ENCODE data around the gene TSPAN9. TPM values are rescaled to one million over a fixed set of nuclear protein-coding genes. Genes with fewer than 3 reads are reported as not detected.

Gene TSPAN9
- total and polyA plus RNA-seq, 4 donors, result 17.4 to 62.9 (median 34.2) TPM

GRCh38 chr12:3247629-3248161 is 170.5 kb downstream of the TSPAN9 start:
- TF ChIP-seq FOXA2 (IDR thresholded peaks at IDR 0.05) (no peak), RXRA (IDR thresholded peaks at IDR 0.05) (no peak), SP1 (IDR thresholded peaks at IDR 0.05) (no peak), HNF4A (conservative IDR thresholded peaks at IDR 0.05) (no peak), FOXA1 (IDR thresholded peaks at IDR 0.05) (no peak), YY1 (IDR thresholded peaks at IDR 0.05) (no peak), GABPA (IDR thresholded peaks at IDR 0.05 in 1 of 2, conservative IDR thresholded peaks at IDR 0.05 in 1 of 2) (no peak), EGR1 (IDR thresholded peaks at IDR 0.05; ENCODE audit: low read depth in 2 of 2) (no peak), RAD21 (IDR thresholded peaks at IDR 0.05) (no peak), JUND (IDR thresholded peaks at IDR 0.05) (no peak)
- H3K4me1 ChIP-seq (ENCODE audit: control insufficient read depth in 4 of 4, insufficient read depth in 4 of 4, low read length in 3 of 4), result peaks cover 9 to 51% (median 45%) of the 10 kb centered on the region in 4 donors
- H3K36me3 ChIP-seq (ENCODE audit: control insufficient read depth in 4 of 4, insufficient read depth in 3 of 4, low read depth in 1 of 4, low read length in 3 of 4), result peaks cover 0 to 3% (median 0%) of the 10 kb centered on the region in 4 donors
- no peak overlapping the region for H3K27ac ChIP-seq (ENCODE audit: low read depth in 1 of 2, low read length in 2 of 2)
- H3K27me3 ChIP-seq (ENCODE audit: control insufficient read depth in 4 of 4, insufficient read depth in 4 of 4, low read length in 3 of 4), result no peaks in the 10 kb centered on the region
- no peaks in the 10 kb centered on the region for H3K9me3 ChIP-seq (ENCODE audit: control insufficient read depth in 4 of 4, low read length in 3 of 4)
- 92% methylated on average over 9 of the region's 9 CpGs for WGBS
- no peak overlapping the region for H3K4me3 ChIP-seq (ENCODE audit: low read depth in 1 of 3, low read length in 3 of 3)
- H3K9ac ChIP-seq (ENCODE audit: low read depth in 1 of 2, low read length in 2 of 2), result no peak overlapping the region
- no peak for DNase-seq (ENCODE audit: low spot score)

DNA sequence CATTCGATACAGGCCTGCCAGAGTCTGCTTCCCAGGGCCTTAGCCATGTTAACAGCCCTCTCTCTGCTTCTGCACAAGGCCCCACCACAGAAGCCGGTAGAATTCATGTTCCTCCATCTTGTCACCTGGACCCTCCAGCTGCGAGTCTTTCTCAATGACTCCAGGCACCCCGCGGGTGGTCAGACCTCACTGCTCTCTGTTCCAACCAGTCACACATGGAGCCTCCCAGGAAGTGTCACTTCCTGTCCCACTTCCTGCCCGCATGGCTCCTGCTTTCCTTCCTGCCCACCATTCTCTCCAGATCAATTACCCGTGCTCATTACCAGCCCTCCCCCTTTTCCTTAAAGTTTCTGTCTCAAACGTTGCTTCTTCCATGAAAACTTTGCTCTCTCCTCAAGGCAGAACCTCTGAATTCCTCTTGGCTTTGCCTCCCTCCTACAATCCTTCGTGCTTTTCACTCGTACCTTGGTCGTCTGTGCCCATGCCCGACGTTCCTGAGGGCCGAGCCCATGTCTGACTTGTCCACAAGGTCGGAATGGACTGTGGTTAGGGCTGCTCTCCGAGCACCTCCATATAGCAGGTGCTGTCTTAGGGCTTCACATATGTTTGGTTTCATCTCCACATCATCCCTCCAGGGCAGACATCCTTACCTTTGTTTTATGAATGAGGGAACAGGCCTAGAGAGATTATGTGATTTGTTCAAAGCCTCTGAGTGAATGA is 172.1 kb downstream of the TSPAN9 start:
- Histone ChIP-seq H3K4me3 (ENCODE audit: low read depth in 1 of 3, low read length in 3 of 3) (no peak overlapping the region), H3K9me3 (ENCODE audit: control insufficient read depth in 4 of 4, low read length in 3 of 4) (no peaks in the 10 kb centered on the region), H3K9ac (ENCODE audit: low read depth in 1 of 2, low read length in 2 of 2) (no peak overlapping the region), H3K4me1 (ENCODE audit: control insufficient read depth in 4 of 4, insufficient read depth in 4 of 4, low read length in 3 of 4) (peaks cover 11 to 48% (median 39%) of the 10 kb centered on the region in 4 donors), H3K27ac (ENCODE audit: low read depth in 1 of 2, low read length in 2 of 2) (peak overlapping the region in 1 of 2 donors; percentile 19), H3K27me3 (ENCODE audit: control insufficient read depth in 4 of 4, insufficient read depth in 4 of 4, low read length in 3 of 4) (no peaks in the 10 kb centered on the region), H3K36me3 (ENCODE audit: control insufficient read depth in 4 of 4, insufficient read depth in 3 of 4, low read depth in 1 of 4, low read length in 3 of 4) (peaks cover 0 to 3% (median 0%) of the 10 kb centered on the region in 4 donors)
- 89% methylated on average over 16 of the region's 16 CpGs for WGBS
- TF ChIP-seq SP1 (IDR thresholded peaks at IDR 0.05) (no peak), GABPA (IDR thresholded peaks at IDR 0.05 in 1 of 2, conservative IDR thresholded peaks at IDR 0.05 in 1 of 2) (no peak), JUND (IDR thresholded peaks at IDR 0.05) (no peak), ZBTB33 (IDR thresholded peaks at IDR 0.05) (no peak), TAF1 (conservative IDR thresholded peaks at IDR 0.05) (no peak), FOXA2 (IDR thresholded peaks at IDR 0.05) (no peak), REST (IDR thresholded peaks at IDR 0.05) (no peak), YY1 (IDR thresholded peaks at IDR 0.05) (no peak), HNF4G (IDR thresholded peaks at IDR 0.05) (no peak), FOXA1 (IDR thresholded peaks at IDR 0.05) (no peak)
- TF ChIP-seq, protein P1, sequence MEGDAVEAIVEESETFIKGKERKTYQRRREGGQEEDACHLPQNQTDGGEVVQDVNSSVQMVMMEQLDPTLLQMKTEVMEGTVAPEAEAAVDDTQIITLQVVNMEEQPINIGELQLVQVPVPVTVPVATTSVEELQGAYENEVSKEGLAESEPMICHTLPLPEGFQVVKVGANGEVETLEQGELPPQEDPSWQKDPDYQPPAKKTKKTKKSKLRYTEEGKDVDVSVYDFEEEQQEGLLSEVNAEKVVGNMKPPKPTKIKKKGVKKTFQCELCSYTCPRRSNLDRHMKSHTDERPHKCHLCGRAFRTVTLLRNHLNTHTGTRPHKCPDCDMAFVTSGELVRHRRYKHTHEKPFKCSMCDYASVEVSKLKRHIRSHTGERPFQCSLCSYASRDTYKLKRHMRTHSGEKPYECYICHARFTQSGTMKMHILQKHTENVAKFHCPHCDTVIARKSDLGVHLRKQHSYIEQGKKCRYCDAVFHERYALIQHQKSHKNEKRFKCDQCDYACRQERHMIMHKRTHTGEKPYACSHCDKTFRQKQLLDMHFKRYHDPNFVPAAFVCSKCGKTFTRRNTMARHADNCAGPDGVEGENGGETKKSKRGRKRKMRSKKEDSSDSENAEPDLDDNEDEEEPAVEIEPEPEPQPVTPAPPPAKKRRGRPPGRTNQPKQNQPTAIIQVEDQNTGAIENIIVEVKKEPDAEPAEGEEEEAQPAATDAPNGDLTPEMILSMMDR (IDR thresholded peaks at IDR 0.05; ENCODE audit: low read depth, low read length, missing input control), result no peak
- TF ChIP-seq, protein P2, sequence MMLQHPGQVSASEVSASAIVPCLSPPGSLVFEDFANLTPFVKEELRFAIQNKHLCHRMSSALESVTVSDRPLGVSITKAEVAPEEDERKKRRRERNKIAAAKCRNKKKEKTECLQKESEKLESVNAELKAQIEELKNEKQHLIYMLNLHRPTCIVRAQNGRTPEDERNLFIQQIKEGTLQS (IDR thresholded peaks at IDR 0.05), result no peak
- no peak for DNase-seq (ENCODE audit: low spot score)

Measured in liver (tissue), 9 donors.